Measurements from ENCODE around the gene ANKAR.

ANKAR gene

DNA sequence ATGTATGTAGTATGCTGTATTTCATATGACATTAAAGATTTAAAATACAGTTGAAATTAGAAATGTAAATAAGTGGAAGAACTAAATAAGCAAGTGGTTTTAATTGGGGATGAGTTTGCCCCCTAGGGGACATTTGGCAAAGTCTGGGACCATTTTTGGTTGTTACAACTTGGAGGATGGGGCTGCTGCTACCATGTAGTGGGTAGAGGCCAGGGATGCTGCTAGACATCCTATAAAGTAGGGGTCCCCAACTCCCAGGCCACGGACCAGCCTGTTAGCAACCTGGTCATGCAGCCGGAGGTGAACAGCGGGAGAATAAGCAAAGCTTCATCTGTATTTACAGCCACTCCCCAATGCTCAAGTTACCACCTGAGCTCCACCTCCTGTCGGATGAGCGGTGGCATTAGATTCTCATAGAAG is 41.1 kb upstream of the ANKAR start:
- ATAC-seq = no peak
- TF ChIP-seq RARB (CRISPR knock-in tag; IDR thresholded peaks at IDR 0.05) = no peak
- TF ChIP-seq, protein P1, sequence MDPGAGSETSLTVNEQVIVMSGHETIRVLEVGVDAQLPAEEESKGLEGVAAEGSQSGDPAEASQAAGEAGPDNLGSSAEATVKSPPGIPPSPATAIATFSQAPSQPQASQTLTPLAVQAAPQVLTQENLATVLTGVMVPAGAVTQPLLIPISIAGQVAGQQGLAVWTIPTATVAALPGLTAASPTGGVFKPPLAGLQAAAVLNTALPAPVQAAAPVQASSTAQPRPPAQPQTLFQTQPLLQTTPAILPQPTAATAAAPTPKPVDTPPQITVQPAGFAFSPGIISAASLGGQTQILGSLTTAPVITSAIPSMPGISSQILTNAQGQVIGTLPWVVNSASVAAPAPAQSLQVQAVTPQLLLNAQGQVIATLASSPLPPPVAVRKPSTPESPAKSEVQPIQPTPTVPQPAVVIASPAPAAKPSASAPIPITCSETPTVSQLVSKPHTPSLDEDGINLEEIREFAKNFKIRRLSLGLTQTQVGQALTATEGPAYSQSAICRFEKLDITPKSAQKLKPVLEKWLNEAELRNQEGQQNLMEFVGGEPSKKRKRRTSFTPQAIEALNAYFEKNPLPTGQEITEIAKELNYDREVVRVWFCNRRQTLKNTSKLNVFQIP (CRISPR knock-in tag; IDR thresholded peaks at IDR 0.05; ENCODE audit: borderline replicate concordance, low read depth) = no peak
- no peak for TF ChIP-seq BACH2 (CRISPR knock-in tag; IDR thresholded peaks at IDR 0.05; ENCODE audit: borderline replicate concordance)
- no peak for TF ChIP-seq PPARA (CRISPR knock-in tag; IDR thresholded peaks at IDR 0.05; ENCODE audit: borderline replicate concordance)
- TF ChIP-seq OSR1 (CRISPR knock-in tag; IDR thresholded peaks at IDR 0.05) = no peak
- TF ChIP-seq ZFP3 (CRISPR knock-in tag; IDR thresholded peaks at IDR 0.05) = no peak
- no peak for TF ChIP-seq ARNTL (CRISPR knock-in tag; IDR thresholded peaks at IDR 0.05; ENCODE audit: borderline replicate concordance, low read depth)
- TF ChIP-seq, protein P2, sequence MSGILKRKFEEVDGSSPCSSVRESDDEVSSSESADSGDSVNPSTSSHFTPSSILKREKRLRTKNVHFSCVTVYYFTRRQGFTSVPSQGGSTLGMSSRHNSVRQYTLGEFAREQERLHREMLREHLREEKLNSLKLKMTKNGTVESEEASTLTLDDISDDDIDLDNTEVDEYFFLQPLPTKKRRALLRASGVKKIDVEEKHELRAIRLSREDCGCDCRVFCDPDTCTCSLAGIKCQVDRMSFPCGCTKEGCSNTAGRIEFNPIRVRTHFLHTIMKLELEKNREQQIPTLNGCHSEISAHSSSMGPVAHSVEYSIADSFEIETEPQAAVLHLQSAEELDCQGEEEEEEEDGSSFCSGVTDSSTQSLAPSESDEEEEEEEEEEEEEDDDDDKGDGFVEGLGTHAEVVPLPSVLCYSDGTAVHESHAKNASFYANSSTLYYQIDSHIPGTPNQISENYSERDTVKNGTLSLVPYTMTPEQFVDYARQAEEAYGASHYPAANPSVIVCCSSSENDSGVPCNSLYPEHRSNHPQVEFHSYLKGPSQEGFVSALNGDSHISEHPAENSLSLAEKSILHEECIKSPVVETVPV (CRISPR knock-in tag; IDR thresholded peaks at IDR 0.05) = no peak
- no peak for TF ChIP-seq ZNF70 (CRISPR knock-in tag; IDR thresholded peaks at IDR 0.05)
- TF ChIP-seq ZNF565 (CRISPR knock-in tag; conservative IDR thresholded peaks at IDR 0.05; ENCODE audit: low read depth) = no peak
- no peak for TF ChIP-seq SNAI2 (CRISPR knock-in tag; IDR thresholded peaks at IDR 0.05)
- no peak for TF ChIP-seq ZFP30 (CRISPR knock-in tag; IDR thresholded peaks at IDR 0.05)
- TF ChIP-seq ZC3H10 (CRISPR knock-in tag; IDR thresholded peaks at IDR 0.05) = no peak
- TF ChIP-seq, protein P3, sequence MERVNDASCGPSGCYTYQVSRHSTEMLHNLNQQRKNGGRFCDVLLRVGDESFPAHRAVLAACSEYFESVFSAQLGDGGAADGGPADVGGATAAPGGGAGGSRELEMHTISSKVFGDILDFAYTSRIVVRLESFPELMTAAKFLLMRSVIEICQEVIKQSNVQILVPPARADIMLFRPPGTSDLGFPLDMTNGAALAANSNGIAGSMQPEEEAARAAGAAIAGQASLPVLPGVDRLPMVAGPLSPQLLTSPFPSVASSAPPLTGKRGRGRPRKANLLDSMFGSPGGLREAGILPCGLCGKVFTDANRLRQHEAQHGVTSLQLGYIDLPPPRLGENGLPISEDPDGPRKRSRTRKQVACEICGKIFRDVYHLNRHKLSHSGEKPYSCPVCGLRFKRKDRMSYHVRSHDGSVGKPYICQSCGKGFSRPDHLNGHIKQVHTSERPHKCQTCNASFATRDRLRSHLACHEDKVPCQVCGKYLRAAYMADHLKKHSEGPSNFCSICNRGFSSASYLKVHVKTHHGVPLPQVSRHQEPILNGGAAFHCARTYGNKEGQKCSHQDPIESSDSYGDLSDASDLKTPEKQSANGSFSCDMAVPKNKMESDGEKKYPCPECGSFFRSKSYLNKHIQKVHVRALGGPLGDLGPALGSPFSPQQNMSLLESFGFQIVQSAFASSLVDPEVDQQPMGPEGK (CRISPR knock-in tag; IDR thresholded peaks at IDR 0.05; ENCODE audit: borderline replicate concordance) = no peak
- no peak for TF ChIP-seq ISL1 (CRISPR knock-in tag; IDR thresholded peaks at IDR 0.05)
- no peak for TF ChIP-seq TCF4 (CRISPR knock-in tag; IDR thresholded peaks at IDR 0.05; ENCODE audit: borderline replicate concordance)
- TF ChIP-seq ESRRG (CRISPR knock-in tag; IDR thresholded peaks at IDR 0.05) = no peak

DNA sequence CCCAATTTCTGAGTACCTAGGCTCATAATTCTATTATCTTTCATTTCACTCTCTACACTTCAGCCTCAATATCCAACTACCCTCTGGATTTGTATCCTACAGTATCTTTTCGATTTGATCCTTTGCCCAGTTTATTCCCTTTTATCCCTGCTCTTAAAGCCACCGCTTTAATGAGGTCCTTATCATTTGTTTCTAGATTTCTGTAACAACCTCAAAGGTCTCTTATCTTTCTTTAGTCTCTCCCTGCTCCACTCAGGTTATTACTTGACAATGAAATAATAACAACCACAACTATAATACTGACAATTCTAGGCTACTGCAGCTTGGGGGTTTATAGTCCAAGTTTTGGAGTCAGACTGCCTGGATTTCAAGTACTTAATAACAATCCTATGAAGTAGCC is 39.1 kb upstream of the ANKAR start:
- no peak for ATAC-seq
- no peak for TF ChIP-seq OSR1 (CRISPR knock-in tag; IDR thresholded peaks at IDR 0.05)
- no peak for TF ChIP-seq ZFP30 (CRISPR knock-in tag; IDR thresholded peaks at IDR 0.05)
- TF ChIP-seq SNAI2 (CRISPR knock-in tag; IDR thresholded peaks at IDR 0.05) = no peak
- TF ChIP-seq, protein P2 (CRISPR knock-in tag; IDR thresholded peaks at IDR 0.05) = no peak
- TF ChIP-seq ZNF565 (CRISPR knock-in tag; conservative IDR thresholded peaks at IDR 0.05; ENCODE audit: low read depth) = no peak
- no peak for TF ChIP-seq GLIS3 (CRISPR knock-in tag; IDR thresholded peaks at IDR 0.05)
- TF ChIP-seq, protein P1 (CRISPR knock-in tag; IDR thresholded peaks at IDR 0.05; ENCODE audit: borderline replicate concordance, low read depth) = no peak
- no peak for TF ChIP-seq TCF4 (CRISPR knock-in tag; IDR thresholded peaks at IDR 0.05; ENCODE audit: borderline replicate concordance)
- no peak for TF ChIP-seq ESRRG (CRISPR knock-in tag; IDR thresholded peaks at IDR 0.05)
- no peak for TF ChIP-seq BACH2 (CRISPR knock-in tag; IDR thresholded peaks at IDR 0.05; ENCODE audit: borderline replicate concordance)
- no peak for TF ChIP-seq PPARA (CRISPR knock-in tag; IDR thresholded peaks at IDR 0.05; ENCODE audit: borderline replicate concordance)
- TF ChIP-seq, protein P3 (CRISPR knock-in tag; IDR thresholded peaks at IDR 0.05; ENCODE audit: borderline replicate concordance) = no peak
- TF ChIP-seq, protein P4, sequence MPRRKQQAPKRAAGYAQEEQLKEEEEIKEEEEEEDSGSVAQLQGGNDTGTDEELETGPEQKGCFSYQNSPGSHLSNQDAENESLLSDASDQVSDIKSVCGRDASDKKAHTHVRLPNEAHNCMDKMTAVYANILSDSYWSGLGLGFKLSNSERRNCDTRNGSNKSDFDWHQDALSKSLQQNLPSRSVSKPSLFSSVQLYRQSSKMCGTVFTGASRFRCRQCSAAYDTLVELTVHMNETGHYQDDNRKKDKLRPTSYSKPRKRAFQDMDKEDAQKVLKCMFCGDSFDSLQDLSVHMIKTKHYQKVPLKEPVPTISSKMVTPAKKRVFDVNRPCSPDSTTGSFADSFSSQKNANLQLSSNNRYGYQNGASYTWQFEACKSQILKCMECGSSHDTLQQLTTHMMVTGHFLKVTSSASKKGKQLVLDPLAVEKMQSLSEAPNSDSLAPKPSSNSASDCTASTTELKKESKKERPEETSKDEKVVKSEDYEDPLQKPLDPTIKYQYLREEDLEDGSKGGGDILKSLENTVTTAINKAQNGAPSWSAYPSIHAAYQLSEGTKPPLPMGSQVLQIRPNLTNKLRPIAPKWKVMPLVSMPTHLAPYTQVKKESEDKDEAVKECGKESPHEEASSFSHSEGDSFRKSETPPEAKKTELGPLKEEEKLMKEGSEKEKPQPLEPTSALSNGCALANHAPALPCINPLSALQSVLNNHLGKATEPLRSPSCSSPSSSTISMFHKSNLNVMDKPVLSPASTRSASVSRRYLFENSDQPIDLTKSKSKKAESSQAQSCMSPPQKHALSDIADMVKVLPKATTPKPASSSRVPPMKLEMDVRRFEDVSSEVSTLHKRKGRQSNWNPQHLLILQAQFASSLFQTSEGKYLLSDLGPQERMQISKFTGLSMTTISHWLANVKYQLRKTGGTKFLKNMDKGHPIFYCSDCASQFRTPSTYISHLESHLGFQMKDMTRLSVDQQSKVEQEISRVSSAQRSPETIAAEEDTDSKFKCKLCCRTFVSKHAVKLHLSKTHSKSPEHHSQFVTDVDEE (CRISPR knock-in tag; IDR thresholded peaks at IDR 0.05) = no peak
- no peak for TF ChIP-seq ZNF70 (CRISPR knock-in tag; IDR thresholded peaks at IDR 0.05)
- no peak for TF ChIP-seq ZFP3 (CRISPR knock-in tag; IDR thresholded peaks at IDR 0.05)
- TF ChIP-seq RARB (CRISPR knock-in tag; IDR thresholded peaks at IDR 0.05) = no peak
- no peak for TF ChIP-seq CSDC2 (CRISPR knock-in tag; IDR thresholded peaks at IDR 0.05)

Measured in SK-N-SH treated with all-trans-retinoic acid at 6 μM for 48 hours (cell line).